Upper lobe of left lung (tissue), 6 donors: Measurements from ENCODE around the gene GTPBP3. TPM values are rescaled to one million over a fixed set of nuclear protein-coding genes. Genes with fewer than 3 reads are reported as not detected.

Experiments
- ATAC-seq, 2 donors: fragments of 200-7000 bp; cut with Tn5 transposase; one replicate each; pipeline ENCODE4 v1.9.1; 2022; ENCODE audit warnings: mild to moderate bottlenecking in 2 of 2, moderate library complexity in 2 of 2; ENCODE audit not compliant: low FRiP score in 2 of 2
- DNase-seq, 2 donors: peaks; one replicate each; pipeline ENCODE4 v3.0.0-alpha.2; 2019 to 2020
- H3K27ac ChIP-seq, 4 donors: fragments of 200-600 bp; sonication (generic); one replicate each; pipeline ENCODE4 v1.5.1; 2016 to 2019
- H3K27me3 ChIP-seq, 4 donors: fragments of 200-600 bp; sonication (generic); one replicate each; pipeline ENCODE4 v1.5.1; 2017 to 2019
- H3K36me3 ChIP-seq, 4 donors: fragments of 200-600 bp; sonication (generic); one replicate each; pipeline ENCODE4 v1.5.1; 2016 to 2019
- H3K4me1 ChIP-seq, 4 donors: fragments of 200-600 bp; sonication (generic); one replicate each; pipeline ENCODE4 v1.5.1; 2018 to 2019
- H3K4me3 ChIP-seq, 4 donors: fragments of 200-600 bp; sonication (generic); one replicate each; pipeline ENCODE4 v1.5.1; 2017 to 2019; ENCODE audit warnings: mild to moderate bottlenecking in 2 of 4, moderate library complexity in 1 of 4
- H3K9me3 ChIP-seq, 4 donors: fragments of 200-600 bp; sonication (generic); one replicate each; pipeline ENCODE4 v1.5.1; 2018 to 2019
- EP300 ChIP-seq, 4 donors: sonication (generic); formaldehyde crosslinking; IDR thresholded peaks; one replicate each; pipeline ENCODE4 v1.5.1; 2017; ENCODE audit warnings: antibody characterized with exemption in 4 of 4, control low read depth in 2 of 4
- POLR2A ChIP-seq, 4 donors: fragments of 450-650 bp; IDR thresholded peaks; one replicate each; pipeline ENCODE4 v1.5.1; 2016 to 2017; ENCODE audit warnings: antibody characterized with exemption in 4 of 4, mild to moderate bottlenecking in 2 of 4
- POLR2AphosphoS5 ChIP-seq, 2 donors: sonication (generic); formaldehyde crosslinking; IDR thresholded peaks; one replicate each; pipeline ENCODE4 v1.5.1; 2017; ENCODE audit warnings: antibody characterized with exemption in 2 of 2
- WGBS, 2 donors: methylation state at CpG; one replicate each; pipeline ENCODE4 v1.1.5; 2017 to 2018; 5-methylcytosine and 5-hydroxymethylcytosine counted together
- total RNA-seq, 6 donors: library from RNA; depleted of rRNA in 4 of 6; stranded (reverse); fragments of >200 nt in 4 of 6; gene quantifications; one replicate each; pipeline versions ENCODE4 v1.1.0 to v1.2.1, GENCODE V29; 2016 to 2021
- TF ChIP-seq, protein P1 (sequence below), 6 experiments: fragments of 450-650 bp in 4 of 6; fragments of 200-600 bp in 2 of 6; sonication (generic) in 2 of 6; IDR thresholded peaks; one replicate each; pipeline ENCODE4 v1.5.1; 2016 to 2019; ENCODE audit warnings: antibody characterized with exemption in 6 of 6
- donor health status: DM: no; HTN: no; CAD: no; lungs with moderate emphysema.
- donor health status: DM: no; HTN: yes; CAD: no; lungs with severe emphysema.

GTPBP3 gene
- total RNA-seq, 6 donors from 2014 or later: 14.9 to 95.3 (median 26.4) TPM

GRCh38 chr19:17351815-17352435 lies 14.6 kb downstream of the GTPBP3 start:
- Histone ChIP-seq H3K27ac (peak overlapping the region in 1 of 4 donors; percentile 49), H3K4me1 (peaks cover 16 to 40% (median 27%) of the 10 kb centered on the region in 4 donors), H3K27me3 (no peaks in the 10 kb centered on the region), H3K4me3 (no peak overlapping the region), H3K9me3 (no peaks in the 10 kb centered on the region), H3K36me3 (no peaks in the 10 kb centered on the region)
- WGBS, 2 donors: 87 to 88% methylated on average over 40 to 45 of the region's 45 CpGs
- TF ChIP-seq POLR2AphosphoS5 (IDR thresholded peaks at IDR 0.05) (no peak), POLR2A (IDR thresholded peaks at IDR 0.05) (no peak), EP300 (IDR thresholded peaks at IDR 0.05) (no peak)
- TF ChIP-seq, protein P1, sequence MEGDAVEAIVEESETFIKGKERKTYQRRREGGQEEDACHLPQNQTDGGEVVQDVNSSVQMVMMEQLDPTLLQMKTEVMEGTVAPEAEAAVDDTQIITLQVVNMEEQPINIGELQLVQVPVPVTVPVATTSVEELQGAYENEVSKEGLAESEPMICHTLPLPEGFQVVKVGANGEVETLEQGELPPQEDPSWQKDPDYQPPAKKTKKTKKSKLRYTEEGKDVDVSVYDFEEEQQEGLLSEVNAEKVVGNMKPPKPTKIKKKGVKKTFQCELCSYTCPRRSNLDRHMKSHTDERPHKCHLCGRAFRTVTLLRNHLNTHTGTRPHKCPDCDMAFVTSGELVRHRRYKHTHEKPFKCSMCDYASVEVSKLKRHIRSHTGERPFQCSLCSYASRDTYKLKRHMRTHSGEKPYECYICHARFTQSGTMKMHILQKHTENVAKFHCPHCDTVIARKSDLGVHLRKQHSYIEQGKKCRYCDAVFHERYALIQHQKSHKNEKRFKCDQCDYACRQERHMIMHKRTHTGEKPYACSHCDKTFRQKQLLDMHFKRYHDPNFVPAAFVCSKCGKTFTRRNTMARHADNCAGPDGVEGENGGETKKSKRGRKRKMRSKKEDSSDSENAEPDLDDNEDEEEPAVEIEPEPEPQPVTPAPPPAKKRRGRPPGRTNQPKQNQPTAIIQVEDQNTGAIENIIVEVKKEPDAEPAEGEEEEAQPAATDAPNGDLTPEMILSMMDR (IDR thresholded peaks at IDR 0.05): no peak
- ATAC-seq (no peak), DNase-seq (peak in 1 of 2 donors; percentile 60)

- no peaks in the 10 kb centered on the region for H3K9me3 ChIP-seq
- no peak overlapping the region for H3K4me3 ChIP-seq
- DNase-seq (peak in 1 of 2 donors; percentile 27), ATAC-seq (no peak)
- H3K27me3 ChIP-seq: no peaks in the 10 kb centered on the region
- TF ChIP-seq, protein P1 (IDR thresholded peaks at IDR 0.05): no peak
- TF ChIP-seq POLR2AphosphoS5 (IDR thresholded peaks at IDR 0.05) (peak in 1 of 2 donors; percentile 39), EP300 (IDR thresholded peaks at IDR 0.05) (no peak), POLR2A (IDR thresholded peaks at IDR 0.05) (no peak)
- no peaks in the 10 kb centered on the region for H3K36me3 ChIP-seq
- peak overlapping the region; percentile 3 to 52 (median 42) for H3K27ac ChIP-seq
- WGBS, 2 donors: 37 to 48% methylated on average over 10 to 14 of the region's 14 CpGs
- H3K4me1 ChIP-seq: peaks cover 14 to 37% (median 27%) of the 10 kb centered on the region in 4 donors
Observed at GRCh38 chr19:17352608-17353280, 15.4 kb downstream of the GTPBP3 start.

DNA sequence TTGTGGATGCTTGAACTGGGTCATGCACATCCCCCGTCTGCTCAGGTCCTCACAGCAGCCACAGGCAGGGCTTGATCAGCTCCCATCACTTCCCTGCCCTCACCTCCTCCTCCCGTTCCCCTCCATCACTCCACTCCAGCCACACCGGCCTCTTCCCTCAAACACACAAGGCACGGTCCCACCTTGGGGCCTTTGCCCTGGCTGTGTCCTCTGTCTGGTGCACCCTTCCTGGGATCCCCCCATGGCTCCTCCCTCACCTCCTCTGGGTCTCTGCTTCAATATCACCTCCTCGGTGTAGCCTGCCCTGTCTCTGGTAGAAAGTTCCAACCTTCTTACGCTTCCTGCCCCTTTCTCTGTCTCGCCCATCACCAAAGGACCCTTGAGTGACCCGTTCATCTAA lies 16.0 kb downstream of the GTPBP3 start:
- Histone ChIP-seq H3K27me3 (no peaks in the 10 kb centered on the region), H3K27ac (peak overlapping the region in 1 of 4 donors; percentile 49), H3K4me1 (peaks cover 15 to 33% (median 24%) of the 10 kb centered on the region in 4 donors), H3K4me3 (no peak overlapping the region), H3K36me3 (no peaks in the 10 kb centered on the region), H3K9me3 (no peaks in the 10 kb centered on the region)
- ATAC-seq (peak in 1 of 2 donors; percentile 36), DNase-seq (no peak)
- 81 to 86% methylated on average over 8 of the region's 8 CpGs for WGBS, 2 donors
- TF ChIP-seq POLR2A (IDR thresholded peaks at IDR 0.05) (no peak), POLR2AphosphoS5 (IDR thresholded peaks at IDR 0.05) (no peak), EP300 (IDR thresholded peaks at IDR 0.05) (no peak)
- TF ChIP-seq, protein P1 (IDR thresholded peaks at IDR 0.05): no peak

GRCh38 chr19:17357078-17357666 lies 19.8 kb downstream of the GTPBP3 start:
- H3K9me3 ChIP-seq: no peaks in the 10 kb centered on the region
- ATAC-seq (no peak), DNase-seq (no peak)
- H3K27me3 ChIP-seq: no peaks in the 10 kb centered on the region
- H3K4me3 ChIP-seq: no peak overlapping the region
- WGBS, 2 donors: 68 to 83% methylated on average over 7 of the region's 7 CpGs
- H3K36me3 ChIP-seq: no peaks in the 10 kb centered on the region
- peaks cover 9 to 19% (median 15%) of the 10 kb centered on the region in 4 donors for H3K4me1 ChIP-seq
- TF ChIP-seq EP300 (IDR thresholded peaks at IDR 0.05) (no peak), POLR2A (IDR thresholded peaks at IDR 0.05) (no peak), POLR2AphosphoS5 (IDR thresholded peaks at IDR 0.05) (no peak)
- TF ChIP-seq, protein P1 (IDR thresholded peaks at IDR 0.05): no peak
- H3K27ac ChIP-seq: peak overlapping the region in 3 of 4 donors; percentile 23 to 44 (median 26)
